RWPE2 (cell line): ENCODE data around the gene CIPC.

Experiments used
- ATAC-seq: fragments of 200-7000 bp; cut with Tn5 transposase; 3 replicates; pipeline ENCODE4 v1.9.1; 2021; ENCODE audit warnings: low read depth
- DNase-seq: peaks from one replicate; pipeline ENCODE4 v3.0.0-alpha.2; 2020; ENCODE audit warnings: low spot score
- H3K27ac ChIP-seq: fragments of 450-650 bp; 2 replicates; pipeline ENCODE4 v1.5.1; 2017; ENCODE audit warnings: mild to moderate bottlenecking; ENCODE audit not compliant: poor library complexity, severe bottlenecking
- H3K27me3 ChIP-seq: fragments of 250-450 bp; sonication (Bioruptor Pico); 2 replicates; pipeline ENCODE4 v1.5.1; 2021; ENCODE audit warnings: mild to moderate bottlenecking, moderate library complexity; ENCODE audit not compliant: insufficient read depth, poor library complexity, severe bottlenecking
- H3K36me3 ChIP-seq: fragments of 250-450 bp; sonication (Bioruptor Pico); 2 replicates; pipeline ENCODE4 v1.5.1; 2020; ENCODE audit warnings: low read depth, mild to moderate bottlenecking, moderate library complexity
- H3K4me1 ChIP-seq: fragments of 250-450 bp; sonication (Bioruptor Pico); 2 replicates; pipeline ENCODE4 v1.5.1; 2021; ENCODE audit warnings: mild to moderate bottlenecking, moderate library complexity; ENCODE audit not compliant: insufficient read depth, poor library complexity, severe bottlenecking
- H3K4me3 ChIP-seq: fragments of 250-450 bp; sonication (Bioruptor Pico); 2 replicates; pipeline ENCODE4 v1.5.1; 2021; ENCODE audit warnings: mild to moderate bottlenecking, moderate library complexity; ENCODE audit not compliant: severe bottlenecking
- H3K9me3 ChIP-seq: fragments of 250-450 bp; sonication (Bioruptor Pico); 2 replicates; pipeline ENCODE4 v1.5.1; 2021; ENCODE audit warnings: mild to moderate bottlenecking, moderate library complexity; ENCODE audit not compliant: severe bottlenecking
- CTCF ChIP-seq: fragments of 450-650 bp; IDR thresholded peaks from one replicate; pipeline ENCODE4 v1.5.1; 2017; ENCODE audit warnings: mild to moderate bottlenecking, moderate library complexity; ENCODE audit not compliant: poor library complexity, severe bottlenecking

The CIPC gene

GRCh38 chr14:77104393-77104792 lies 6.3 kb downstream of the CIPC start:
- ATAC-seq (no peak), DNase-seq (no peak)
- no peak for TF ChIP-seq CTCF
- H3K4me3 ChIP-seq, result no peak overlapping the region
- peaks cover 4% of the 10 kb centered on the region for H3K4me1 ChIP-seq
- no peaks in the 10 kb centered on the region for H3K9me3 ChIP-seq
- no peak overlapping the region for H3K27ac ChIP-seq
- no peaks in the 10 kb centered on the region for H3K27me3 ChIP-seq
- peaks cover 38% of the 10 kb centered on the region for H3K36me3 ChIP-seq

GRCh38 chr14:77105145-77105939 lies 7.3 kb downstream of the CIPC start:
- Histone ChIP-seq H3K36me3 (peaks cover 48% of the 10 kb centered on the region), H3K27ac (no peak overlapping the region)

GRCh38 chr14:77106666-77107065 lies 8.6 kb downstream of the CIPC start:
- Histone ChIP-seq H3K9me3 (no peaks in the 10 kb centered on the region), H3K27me3 (no peaks in the 10 kb centered on the region), H3K4me3 (no peak overlapping the region), H3K4me1 (no peaks in the 10 kb centered on the region), H3K36me3 (peaks cover 59% of the 10 kb centered on the region), H3K27ac (no peak overlapping the region)
- DNase-seq, result no peak
- TF ChIP-seq CTCF, result no peak
- ATAC-seq, result no peak

More at GRCh38 chr14:77105145-77105939, 7.3 kb downstream of the CIPC start:
- H3K27me3 ChIP-seq, result no peaks in the 10 kb centered on the region
- H3K4me3 ChIP-seq, result no peak overlapping the region
- H3K9me3 ChIP-seq, result no peaks in the 10 kb centered on the region
- no peak for TF ChIP-seq CTCF
- DNase-seq (no peak), ATAC-seq (no peak)
- no peaks in the 10 kb centered on the region for H3K4me1 ChIP-seq

GRCh38 chr14:77107228-77107627 lies 9.2 kb downstream of the CIPC start:
- no peak overlapping the region for H3K27ac ChIP-seq
- DNase-seq, result no peak
- peaks cover 65% of the 10 kb centered on the region for H3K36me3 ChIP-seq
- no peak overlapping the region for H3K4me3 ChIP-seq
- TF ChIP-seq CTCF, result no peak
- H3K27me3 ChIP-seq, result no peaks in the 10 kb centered on the region
- H3K4me1 ChIP-seq, result no peaks in the 10 kb centered on the region
- no peaks in the 10 kb centered on the region for H3K9me3 ChIP-seq
- ATAC-seq, result no peak

GRCh38 chr14:77108753-77109152 lies 10.7 kb downstream of the CIPC start:
- ATAC-seq (no peak), DNase-seq (no peak)
- H3K4me1 ChIP-seq, result no peaks in the 10 kb centered on the region
- no peaks in the 10 kb centered on the region for H3K27me3 ChIP-seq
- TF ChIP-seq CTCF, result peak; percentile 19
- H3K36me3 ChIP-seq, result peaks cover 72% of the 10 kb centered on the region
- no peaks in the 10 kb centered on the region for H3K9me3 ChIP-seq
- H3K4me3 ChIP-seq, result no peak overlapping the region
- H3K27ac ChIP-seq, result no peak overlapping the region
